ENCODE data around the gene COX5A. TPM values are rescaled to one million over a fixed set of nuclear protein-coding genes. Genes with fewer than 3 reads are reported as not detected.

Gene COX5A
- polyA plus RNA-seq = 100 to 1,000 TPM; 196 to 331 TPM

DNA sequence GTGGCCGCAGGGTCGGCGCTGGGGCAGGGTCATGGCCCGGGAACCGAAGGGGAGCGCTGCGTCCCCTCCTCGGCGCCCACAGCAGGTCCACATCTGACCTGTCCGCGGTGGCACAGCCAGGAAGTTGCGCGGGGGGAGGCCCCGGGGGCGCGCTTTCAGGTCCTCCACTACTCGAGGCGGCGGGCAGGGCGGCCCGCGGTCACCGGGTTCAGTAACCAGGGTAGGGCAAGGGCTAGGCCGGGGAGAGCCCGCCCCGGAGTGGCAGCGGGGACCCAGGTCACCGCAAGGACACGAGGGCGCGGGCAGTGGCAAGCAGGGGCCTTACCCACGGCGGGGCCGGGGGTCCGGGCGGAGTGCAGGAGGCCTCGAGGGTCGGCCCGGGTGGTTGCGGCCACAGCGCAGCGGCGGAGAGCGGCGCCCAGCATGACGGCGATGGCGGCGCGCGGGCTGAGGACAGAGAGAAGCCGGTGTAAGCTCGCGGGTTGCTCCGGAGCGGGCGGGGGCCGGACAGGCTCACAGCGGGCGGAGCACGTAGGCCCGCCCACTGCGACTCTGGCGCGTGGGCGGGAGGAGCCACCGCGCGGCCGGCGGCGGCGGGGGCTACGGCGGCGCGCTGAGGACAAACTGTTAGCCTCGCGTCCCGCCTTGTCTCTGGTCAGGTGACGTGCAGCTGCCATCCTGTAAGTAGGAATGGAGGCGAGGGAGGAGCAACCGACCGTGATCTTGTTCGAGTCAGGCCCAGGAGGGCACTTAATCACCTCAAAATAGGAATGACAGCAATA, at the start of gene COX5A:
Gene COX5A, minus strand, starts transcription at position 484 of the 782 bp plus-strand sequence. Its CDS starts 59 bp downstream, at position 425.
- H3K36me3 ChIP-seq (ENCODE audit: control insufficient read depth in 2 of 2, insufficient read depth in 2 of 2, low read length in 1 of 2) = no peaks in the 10 kb centered on the region
- H3K27me3 ChIP-seq (ENCODE audit: control insufficient read depth in 1 of 2, insufficient read depth in 2 of 2, low read length in 2 of 2) = no peaks in the 10 kb centered on the region
- H3K27ac ChIP-seq (ENCODE audit: low read depth in 2 of 2, low read length in 1 of 2) = peak within 1 kb of the TSS; percentile 90 to 98
- 1% methylated on average over 71 to 85 of the region's 85 CpGs for WGBS, 2 donors
- H3K4me1 ChIP-seq (ENCODE audit: control insufficient read depth in 2 of 2, insufficient read depth in 2 of 2, low read length in 1 of 2) = no peaks in the 10 kb centered on the region
- no peaks in the 10 kb centered on the region for H3K9me3 ChIP-seq (ENCODE audit: control insufficient read depth in 2 of 2, insufficient read depth in 1 of 2, low read depth in 1 of 2, low read length in 1 of 2)
- peak within 1 kb of the TSS; percentile 81 to 99 for H3K4me3 ChIP-seq (ENCODE audit: low read depth in 1 of 2, low read length in 2 of 2)

DNA sequence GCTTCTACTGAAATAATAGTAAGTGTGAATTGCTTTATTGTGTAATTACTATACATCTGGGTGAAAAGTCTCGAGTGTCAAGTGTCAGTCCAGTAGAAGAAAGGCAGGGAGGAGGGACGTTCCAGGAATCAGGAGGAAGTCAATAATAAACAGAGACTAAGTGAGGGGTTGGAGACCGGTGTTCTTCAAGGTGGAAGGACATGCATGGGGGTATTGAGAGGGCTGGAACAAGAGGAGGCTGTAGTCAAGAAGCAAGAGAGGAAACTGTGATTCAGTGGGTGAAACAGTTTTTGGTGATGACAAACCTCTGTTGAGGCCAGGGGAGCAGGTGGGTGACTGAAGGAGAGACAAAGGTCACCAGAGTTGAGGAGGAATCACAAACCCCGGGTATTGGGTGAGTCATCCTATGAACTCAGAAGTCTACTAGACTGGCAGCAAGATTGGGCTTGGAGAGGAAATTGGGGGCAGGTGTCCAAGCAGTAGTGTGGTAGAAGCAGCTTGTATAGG, 45.9 kb upstream of the COX5A start:
- WGBS, 2 donors = 25 to 31% methylated on average over 4 of the region's 4 CpGs
- Histone ChIP-seq H3K27ac (ENCODE audit: low read depth in 2 of 2, low read length in 1 of 2) (no peak overlapping the region), H3K9me3 (ENCODE audit: control insufficient read depth in 2 of 2, insufficient read depth in 1 of 2, low read depth in 1 of 2, low read length in 1 of 2) (no peaks in the 10 kb centered on the region), H3K36me3 (ENCODE audit: control insufficient read depth in 2 of 2, insufficient read depth in 2 of 2, low read length in 1 of 2) (no peaks in the 10 kb centered on the region), H3K4me3 (ENCODE audit: low read depth in 1 of 2, low read length in 2 of 2) (no peak overlapping the region), H3K27me3 (ENCODE audit: control insufficient read depth in 1 of 2, insufficient read depth in 2 of 2, low read length in 2 of 2) (peaks cover 0 to 5% of the 10 kb centered on the region in 2 donors), H3K4me1 (ENCODE audit: control insufficient read depth in 2 of 2, insufficient read depth in 2 of 2, low read length in 1 of 2) (no peaks in the 10 kb centered on the region)

DNA sequence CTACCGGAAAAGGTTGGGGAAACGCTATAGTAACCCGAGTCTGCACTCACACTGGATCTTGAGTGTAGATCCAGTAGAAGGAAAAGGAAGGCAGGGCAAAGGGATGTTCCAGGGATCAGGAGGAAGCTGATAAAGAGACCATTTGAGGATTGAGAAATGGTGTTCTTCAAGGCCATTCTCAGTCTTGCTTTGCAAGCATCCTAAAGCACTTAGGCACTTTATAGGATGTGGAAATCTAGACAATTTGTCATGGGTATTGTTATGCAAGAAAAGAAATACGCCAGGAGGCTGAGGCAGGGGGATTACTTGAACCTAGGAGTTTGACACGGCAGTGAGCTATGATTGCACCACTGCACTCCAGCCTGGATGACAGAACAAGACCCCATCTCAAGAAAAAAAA, 44.3 kb upstream of the COX5A start:
- no peaks in the 10 kb centered on the region for H3K36me3 ChIP-seq (ENCODE audit: control insufficient read depth in 2 of 2, insufficient read depth in 2 of 2, low read length in 1 of 2)
- no peaks in the 10 kb centered on the region for H3K4me1 ChIP-seq (ENCODE audit: control insufficient read depth in 2 of 2, insufficient read depth in 2 of 2, low read length in 1 of 2)
- peaks cover 0 to 3% of the 10 kb centered on the region in 2 donors for H3K27me3 ChIP-seq (ENCODE audit: control insufficient read depth in 1 of 2, insufficient read depth in 2 of 2, low read length in 2 of 2)
- H3K9me3 ChIP-seq (ENCODE audit: control insufficient read depth in 2 of 2, insufficient read depth in 1 of 2, low read depth in 1 of 2, low read length in 1 of 2) = no peaks in the 10 kb centered on the region
- H3K4me3 ChIP-seq (ENCODE audit: low read depth in 1 of 2, low read length in 2 of 2) = no peak overlapping the region
- WGBS, 2 donors = 74 to 76% methylated on average over 5 of the region's 5 CpGs
- no peak overlapping the region for H3K27ac ChIP-seq (ENCODE audit: low read depth in 2 of 2, low read length in 1 of 2)

DNA sequence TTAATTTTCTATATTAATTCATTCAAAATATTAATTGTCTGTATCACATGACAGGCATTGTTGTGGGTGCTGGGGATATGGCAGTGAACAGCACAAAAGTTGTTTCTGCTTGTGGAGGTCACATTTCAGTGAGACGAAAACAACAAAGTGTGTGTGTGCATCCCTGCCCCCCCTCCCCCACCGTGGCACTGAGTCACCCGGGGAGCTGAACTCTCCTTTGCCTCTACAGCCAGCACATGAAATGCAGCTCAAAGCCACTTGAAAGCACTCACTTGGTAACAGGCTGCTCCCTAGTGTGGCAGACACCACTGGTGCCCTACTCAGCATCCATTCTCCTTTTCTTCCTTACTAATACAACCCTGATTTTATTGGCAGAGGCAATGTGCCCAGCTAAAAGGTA, 40.6 kb upstream of the COX5A start:
- Histone ChIP-seq H3K36me3 (ENCODE audit: control insufficient read depth in 2 of 2, insufficient read depth in 2 of 2, low read length in 1 of 2) (no peaks in the 10 kb centered on the region), H3K4me3 (ENCODE audit: low read depth in 1 of 2, low read length in 2 of 2) (no peak overlapping the region), H3K27ac (ENCODE audit: low read depth in 2 of 2, low read length in 1 of 2) (no peak overlapping the region), H3K4me1 (ENCODE audit: control insufficient read depth in 2 of 2, insufficient read depth in 2 of 2, low read length in 1 of 2) (no peaks in the 10 kb centered on the region), H3K27me3 (ENCODE audit: control insufficient read depth in 1 of 2, insufficient read depth in 2 of 2, low read length in 2 of 2) (no peaks in the 10 kb centered on the region), H3K9me3 (ENCODE audit: control insufficient read depth in 2 of 2, insufficient read depth in 1 of 2, low read depth in 1 of 2, low read length in 1 of 2) (no peaks in the 10 kb centered on the region)
- 31 to 32% methylated on average over 3 of the region's 3 CpGs for WGBS, 2 donors

DNA sequence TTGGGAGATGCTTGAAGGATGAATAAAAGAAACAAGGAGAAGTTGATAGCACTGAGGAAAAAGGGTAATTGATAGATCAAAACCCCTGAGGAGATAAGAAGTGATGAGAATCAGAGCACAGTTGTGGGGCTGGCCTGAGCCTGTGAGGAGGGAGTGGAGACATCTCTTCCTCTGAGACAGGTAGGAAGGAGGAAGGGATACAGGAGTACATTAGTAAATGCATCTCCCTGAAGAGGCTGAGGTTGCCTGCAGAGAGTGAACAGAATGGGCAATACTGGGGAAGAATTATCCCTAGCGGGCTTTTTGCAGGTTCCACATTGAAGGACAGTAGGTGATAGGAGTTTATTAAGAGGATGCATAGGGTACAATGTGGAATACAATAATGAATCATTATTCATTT, 40.2 kb upstream of the COX5A start:
- H3K4me3 ChIP-seq (ENCODE audit: low read depth in 1 of 2, low read length in 2 of 2) = no peak overlapping the region
- WGBS, 2 donors = 88 to 93% methylated on average over 1 of the region's 1 CpG
- H3K9me3 ChIP-seq (ENCODE audit: control insufficient read depth in 2 of 2, insufficient read depth in 1 of 2, low read depth in 1 of 2, low read length in 1 of 2) = no peaks in the 10 kb centered on the region
- no peaks in the 10 kb centered on the region for H3K36me3 ChIP-seq (ENCODE audit: control insufficient read depth in 2 of 2, insufficient read depth in 2 of 2, low read length in 1 of 2)
- no peaks in the 10 kb centered on the region for H3K27me3 ChIP-seq (ENCODE audit: control insufficient read depth in 1 of 2, insufficient read depth in 2 of 2, low read length in 2 of 2)
- H3K27ac ChIP-seq (ENCODE audit: low read depth in 2 of 2, low read length in 1 of 2) = no peak overlapping the region
- no peaks in the 10 kb centered on the region for H3K4me1 ChIP-seq (ENCODE audit: control insufficient read depth in 2 of 2, insufficient read depth in 2 of 2, low read length in 1 of 2)

DNA sequence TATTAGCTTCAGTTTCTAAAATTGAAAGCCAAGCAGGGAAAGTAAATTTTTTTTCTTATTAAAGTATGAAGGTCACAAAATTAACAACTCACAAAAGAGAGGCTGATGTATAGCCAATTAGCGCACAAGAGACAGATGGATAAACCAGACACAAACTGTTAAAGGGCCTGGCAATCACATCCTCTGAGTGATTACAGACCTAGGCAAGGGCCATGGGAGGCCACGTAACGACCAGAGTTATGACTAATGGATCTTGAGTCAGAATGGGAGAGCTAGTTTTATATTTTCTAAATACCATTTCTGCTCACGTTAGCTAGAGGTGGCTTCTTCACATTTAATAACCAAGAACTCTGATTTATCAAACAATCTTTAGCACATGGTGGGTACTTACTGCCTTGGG, 39.7 kb upstream of the COX5A start:
- H3K4me1 ChIP-seq (ENCODE audit: control insufficient read depth in 2 of 2, insufficient read depth in 2 of 2, low read length in 1 of 2) = no peaks in the 10 kb centered on the region
- WGBS, 2 donors = 52 to 56% methylated on average over 4 of the region's 4 CpGs
- no peaks in the 10 kb centered on the region for H3K27me3 ChIP-seq (ENCODE audit: control insufficient read depth in 1 of 2, insufficient read depth in 2 of 2, low read length in 2 of 2)
- H3K9me3 ChIP-seq (ENCODE audit: control insufficient read depth in 2 of 2, insufficient read depth in 1 of 2, low read depth in 1 of 2, low read length in 1 of 2) = no peaks in the 10 kb centered on the region
- H3K4me3 ChIP-seq (ENCODE audit: low read depth in 1 of 2, low read length in 2 of 2) = no peak overlapping the region
- no peak overlapping the region for H3K27ac ChIP-seq (ENCODE audit: low read depth in 2 of 2, low read length in 1 of 2)
- H3K36me3 ChIP-seq (ENCODE audit: control insufficient read depth in 2 of 2, insufficient read depth in 2 of 2, low read length in 1 of 2) = no peaks in the 10 kb centered on the region

DNA sequence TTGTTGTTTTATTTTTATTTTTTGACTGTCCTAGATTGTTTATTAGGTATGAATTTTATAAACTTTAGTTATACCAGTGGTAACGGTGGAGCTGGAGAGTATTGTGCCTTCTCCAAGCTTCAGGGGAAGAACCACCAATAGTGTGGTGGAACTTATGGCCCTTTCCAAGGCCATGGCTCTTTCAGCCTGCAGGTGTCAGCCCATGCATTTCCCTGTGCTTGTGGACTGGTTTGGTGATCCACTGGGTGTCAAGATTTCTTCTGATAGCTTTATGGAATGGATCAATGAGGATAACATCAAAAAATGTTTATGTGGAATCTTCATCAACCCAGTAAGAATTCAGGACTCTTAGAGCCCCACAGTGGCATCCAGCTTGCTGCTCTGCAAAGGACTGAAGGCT, 38.3 kb upstream of the COX5A start:
- whole genome bisulfite sequencing, 2 donors = 75 to 76% methylated on average over 1 of the region's 1 CpG
- H3K27ac ChIP-seq (ENCODE audit: low read depth in 2 of 2, low read length in 1 of 2) = no peak overlapping the region
- no peaks in the 10 kb centered on the region for H3K4me1 ChIP-seq (ENCODE audit: control insufficient read depth in 2 of 2, insufficient read depth in 2 of 2, low read length in 1 of 2)
- no peaks in the 10 kb centered on the region for H3K27me3 ChIP-seq (ENCODE audit: control insufficient read depth in 1 of 2, insufficient read depth in 2 of 2, low read length in 2 of 2)
- H3K4me3 ChIP-seq (ENCODE audit: low read depth in 1 of 2, low read length in 2 of 2) = no peak overlapping the region
- no peaks in the 10 kb centered on the region for H3K9me3 ChIP-seq (ENCODE audit: control insufficient read depth in 2 of 2, insufficient read depth in 1 of 2, low read depth in 1 of 2, low read length in 1 of 2)
- no peaks in the 10 kb centered on the region for H3K36me3 ChIP-seq (ENCODE audit: control insufficient read depth in 2 of 2, insufficient read depth in 2 of 2, low read length in 1 of 2)

DNA sequence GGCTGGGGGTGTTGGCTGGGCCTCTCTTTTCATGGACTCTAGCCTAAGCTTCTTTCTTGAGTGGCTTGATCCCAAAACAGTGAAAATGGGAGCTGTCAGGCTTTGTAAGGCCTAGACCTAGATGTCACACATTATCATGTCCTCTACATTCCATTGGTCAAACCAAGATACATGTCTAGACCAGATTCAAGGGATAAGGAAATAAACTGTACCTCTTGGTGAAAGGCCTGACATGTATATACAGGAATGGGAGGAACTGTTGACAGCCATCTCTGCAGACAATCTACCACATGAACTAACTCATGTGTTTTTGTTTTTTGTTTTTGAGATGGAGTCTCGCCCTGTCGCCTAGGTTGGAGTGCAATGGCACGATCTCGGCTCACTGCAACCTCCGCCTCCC, 29.8 kb upstream of the COX5A start:
- Histone ChIP-seq H3K9me3 (ENCODE audit: control insufficient read depth in 2 of 2, insufficient read depth in 1 of 2, low read depth in 1 of 2, low read length in 1 of 2) (no peaks in the 10 kb centered on the region), H3K36me3 (ENCODE audit: control insufficient read depth in 2 of 2, insufficient read depth in 2 of 2, low read length in 1 of 2) (no peaks in the 10 kb centered on the region), H3K27ac (ENCODE audit: low read depth in 2 of 2, low read length in 1 of 2) (no peak overlapping the region), H3K27me3 (ENCODE audit: control insufficient read depth in 1 of 2, insufficient read depth in 2 of 2, low read length in 2 of 2) (no peaks in the 10 kb centered on the region), H3K4me1 (ENCODE audit: control insufficient read depth in 2 of 2, insufficient read depth in 2 of 2, low read length in 1 of 2) (no peaks in the 10 kb centered on the region), H3K4me3 (ENCODE audit: low read depth in 1 of 2, low read length in 2 of 2) (no peak overlapping the region)
- WGBS, 2 donors = 85 to 93% methylated on average over 5 of the region's 5 CpGs

DNA sequence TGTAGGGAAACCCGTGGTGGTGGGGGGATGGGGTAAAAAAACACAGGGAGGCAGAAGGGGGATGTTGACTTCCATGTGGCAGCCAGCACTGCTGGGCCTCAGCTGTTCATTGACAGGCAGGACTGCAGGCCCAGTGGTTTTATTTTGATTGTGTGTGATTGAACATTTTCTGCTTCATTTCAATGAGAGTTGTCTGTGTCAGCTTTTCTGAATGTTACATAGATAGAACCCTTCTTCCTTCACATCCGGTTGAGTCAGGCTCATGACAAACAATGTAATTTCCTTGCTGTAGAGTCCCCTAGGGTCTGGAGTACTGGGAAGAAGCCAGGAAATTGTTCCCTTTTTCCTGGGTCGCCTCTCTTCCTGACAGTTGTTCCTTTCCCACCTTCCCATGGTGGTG, 26.9 kb upstream of the COX5A start:
- no peaks in the 10 kb centered on the region for H3K4me1 ChIP-seq (ENCODE audit: control insufficient read depth in 2 of 2, insufficient read depth in 2 of 2, low read length in 1 of 2)
- H3K4me3 ChIP-seq (ENCODE audit: low read depth in 1 of 2, low read length in 2 of 2) = no peak overlapping the region
- no peaks in the 10 kb centered on the region for H3K9me3 ChIP-seq (ENCODE audit: control insufficient read depth in 2 of 2, insufficient read depth in 1 of 2, low read depth in 1 of 2, low read length in 1 of 2)
- H3K27ac ChIP-seq (ENCODE audit: low read depth in 2 of 2, low read length in 1 of 2) = peak overlapping the region in 1 of 2 donors; percentile 16
- 16% methylated on average over 3 of the region's 3 CpGs for WGBS, 2 donors
- H3K36me3 ChIP-seq (ENCODE audit: control insufficient read depth in 2 of 2, insufficient read depth in 2 of 2, low read length in 1 of 2) = no peaks in the 10 kb centered on the region
- no peaks in the 10 kb centered on the region for H3K27me3 ChIP-seq (ENCODE audit: control insufficient read depth in 1 of 2, insufficient read depth in 2 of 2, low read length in 2 of 2)

DNA sequence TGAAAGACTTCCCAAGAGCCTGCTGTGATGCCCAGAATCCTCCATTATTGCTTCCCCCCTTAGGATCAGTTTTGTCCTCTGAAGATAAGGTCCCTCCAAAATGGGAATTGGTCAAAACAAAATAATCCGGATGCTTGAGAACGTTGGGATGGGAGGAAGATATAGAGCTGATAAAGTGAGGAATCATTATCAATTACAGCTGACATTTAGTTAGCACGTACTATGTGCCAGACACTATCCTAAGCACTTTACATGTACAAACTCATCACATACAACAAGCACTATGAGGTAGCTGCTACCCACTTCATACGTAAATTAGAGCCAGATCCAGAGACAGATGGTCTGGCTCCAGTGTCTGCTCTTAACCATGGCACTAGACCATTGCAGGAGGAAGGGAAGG, 25.3 kb upstream of the COX5A start:
- Histone ChIP-seq H3K4me3 (ENCODE audit: low read depth in 1 of 2, low read length in 2 of 2) (no peak overlapping the region), H3K4me1 (ENCODE audit: control insufficient read depth in 2 of 2, insufficient read depth in 2 of 2, low read length in 1 of 2) (peaks cover 0 to 4% of the 10 kb centered on the region in 2 donors)
- WGBS, 2 donors = 77 to 90% methylated on average over 4 of the region's 4 CpGs

More for the DNA sequence above, 25.3 kb upstream of the COX5A start:
- Histone ChIP-seq H3K9me3 (ENCODE audit: control insufficient read depth in 2 of 2, insufficient read depth in 1 of 2, low read depth in 1 of 2, low read length in 1 of 2) (no peaks in the 10 kb centered on the region), H3K27ac (ENCODE audit: low read depth in 2 of 2, low read length in 1 of 2) (no peak overlapping the region), H3K36me3 (ENCODE audit: control insufficient read depth in 2 of 2, insufficient read depth in 2 of 2, low read length in 1 of 2) (no peaks in the 10 kb centered on the region), H3K27me3 (ENCODE audit: control insufficient read depth in 1 of 2, insufficient read depth in 2 of 2, low read length in 2 of 2) (peaks cover 0 to 10% of the 10 kb centered on the region in 2 donors)

Measured in esophagus (tissue), 2 donors.